ENCODE data around the gene PAQR5. TPM values are rescaled to one million over a fixed set of nuclear protein-coding genes. Genes with fewer than 3 reads are reported as not detected.

PAQR5 gene
- total RNA-seq, 1 experiment from 2014 or later, result 34.0 TPM

DNA sequence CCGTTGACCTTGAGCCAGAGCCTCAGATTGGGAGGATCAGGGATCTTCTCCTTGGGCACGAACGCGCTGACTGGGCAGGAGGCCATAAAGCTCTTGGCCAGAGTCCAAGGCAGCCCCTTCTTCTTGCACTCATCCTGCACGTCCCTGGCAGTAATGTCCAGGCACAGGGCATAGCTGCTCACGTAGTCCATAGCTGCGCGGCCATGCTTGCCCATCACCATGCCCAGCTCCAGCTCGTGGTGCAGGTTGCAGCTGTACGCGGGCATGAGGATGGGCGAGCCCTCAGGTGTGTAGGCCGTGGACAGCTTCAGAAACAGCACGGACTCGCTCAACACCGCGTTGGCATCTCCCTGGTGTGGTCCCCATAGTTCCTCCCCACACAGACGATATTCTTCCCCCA is 136.0 kb downstream of the PAQR5 start:
- Histone ChIP-seq H3K27ac (ENCODE audit: low read depth, low read length) (no peak overlapping the region), H3K4me2 (ENCODE audit: low read length) (no peak overlapping the region), H3K9me2 (ENCODE audit: insufficient read depth) (no peaks in the 10 kb centered on the region), H3K4me3 (replicated peaks in 1 of 2; ENCODE audit: low read depth in 1 of 2, low read length in 2 of 2) (no peak overlapping the region), H4K20me1 (ENCODE audit: insufficient read depth) (no peaks in the 10 kb centered on the region), H3K9ac (ENCODE audit: low read length) (no peak overlapping the region), H2AFZ (ENCODE audit: low read depth, low read length, poor library complexity, severe bottlenecking) (no peak overlapping the region), H3K36me3 (ENCODE audit: control insufficient read depth in 1 of 2, insufficient read depth in 2 of 2, low read length in 2 of 2) (peaks cover 64 to 71% of the 10 kb centered on the region in 2 experiments), H3K27me3 (ENCODE audit: insufficient read depth, low read length) (no peaks in the 10 kb centered on the region), H3K79me2 (ENCODE audit: insufficient read depth, low read length) (peaks cover 69% of the 10 kb centered on the region), H3K4me1 (ENCODE audit: control insufficient read depth in 1 of 2, insufficient read depth in 2 of 2, low read length in 2 of 2) (no peaks in the 10 kb centered on the region), H3K9me3 (ENCODE audit: control insufficient read depth in 1 of 2, insufficient read depth in 1 of 2, low read depth in 1 of 2, low read length in 2 of 2) (no peaks in the 10 kb centered on the region)
- RAD21 ChIA-PET (ENCODE audit: low non-redundant PET in 1 of 2, low total read pairs in 2 of 2, uncharacterized antibody in 2 of 2, unreplicated experiment in 2 of 2), result no interaction called here
- no peak for DNase-seq (ENCODE audit: low read depth, low spot score)
- POLR2A ChIA-PET, result no interaction called here
- BruUV-seq (replicated peaks), result no TSS peak
- no peak for TF ChIP-seq YY1 (IDR thresholded peaks at IDR 0.05; ENCODE audit: extremely low read depth, insufficient replicate concordance, low read depth, low read length)
- TF ChIP-seq, protein P1, sequence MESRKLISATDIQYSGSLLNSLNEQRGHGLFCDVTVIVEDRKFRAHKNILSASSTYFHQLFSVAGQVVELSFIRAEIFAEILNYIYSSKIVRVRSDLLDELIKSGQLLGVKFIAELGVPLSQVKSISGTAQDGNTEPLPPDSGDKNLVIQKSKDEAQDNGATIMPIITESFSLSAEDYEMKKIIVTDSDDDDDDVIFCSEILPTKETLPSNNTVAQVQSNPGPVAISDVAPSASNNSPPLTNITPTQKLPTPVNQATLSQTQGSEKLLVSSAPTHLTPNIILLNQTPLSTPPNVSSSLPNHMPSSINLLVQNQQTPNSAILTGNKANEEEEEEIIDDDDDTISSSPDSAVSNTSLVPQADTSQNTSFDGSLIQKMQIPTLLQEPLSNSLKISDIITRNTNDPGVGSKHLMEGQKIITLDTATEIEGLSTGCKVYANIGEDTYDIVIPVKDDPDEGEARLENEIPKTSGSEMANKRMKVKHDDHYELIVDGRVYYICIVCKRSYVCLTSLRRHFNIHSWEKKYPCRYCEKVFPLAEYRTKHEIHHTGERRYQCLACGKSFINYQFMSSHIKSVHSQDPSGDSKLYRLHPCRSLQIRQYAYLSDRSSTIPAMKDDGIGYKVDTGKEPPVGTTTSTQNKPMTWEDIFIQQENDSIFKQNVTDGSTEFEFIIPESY (IDR thresholded peaks at IDR 0.05; ENCODE audit: extremely low read depth, insufficient replicate concordance, low read length), result no peak
- intact Hi-C loops (cut with micrococcal nuclease), result no loop called here
- CTCF ChIA-PET, result no interaction called here
- ATAC-seq, result no peak

DNA sequence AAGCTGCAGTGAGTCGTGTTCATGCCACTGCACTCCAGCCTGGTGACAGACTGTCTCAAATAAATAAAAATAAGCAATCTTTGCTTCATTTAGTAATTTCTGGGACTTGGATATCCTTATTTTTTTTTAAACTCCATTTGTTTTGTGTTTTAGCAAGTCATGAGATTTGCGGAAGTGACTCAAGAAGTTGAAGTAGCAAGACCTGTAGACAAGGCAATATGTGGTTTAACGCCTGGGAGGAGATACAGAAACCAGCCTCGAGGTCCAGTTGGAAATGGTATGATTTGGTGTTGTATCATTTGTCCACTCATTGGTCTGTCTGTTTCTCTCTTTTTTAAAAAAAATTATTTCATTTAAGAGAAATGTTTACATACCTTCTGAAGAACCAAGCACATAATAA is 137.3 kb downstream of the PAQR5 start:
- Histone ChIP-seq H3K4me3 (replicated peaks in 1 of 2; ENCODE audit: low read depth in 1 of 2, low read length in 2 of 2) (no peak overlapping the region), H3K27ac (ENCODE audit: low read depth, low read length) (no peak overlapping the region), H4K20me1 (ENCODE audit: insufficient read depth) (no peaks in the 10 kb centered on the region), H3K9me3 (ENCODE audit: control insufficient read depth in 1 of 2, insufficient read depth in 1 of 2, low read depth in 1 of 2, low read length in 2 of 2) (no peaks in the 10 kb centered on the region), H3K4me2 (ENCODE audit: low read length) (no peak overlapping the region), H2AFZ (ENCODE audit: low read depth, low read length, poor library complexity, severe bottlenecking) (no peak overlapping the region), H3K27me3 (ENCODE audit: insufficient read depth, low read length) (no peaks in the 10 kb centered on the region), H3K36me3 (ENCODE audit: control insufficient read depth in 1 of 2, insufficient read depth in 2 of 2, low read length in 2 of 2) (peaks cover 71 to 74% of the 10 kb centered on the region in 2 experiments), H3K4me1 (ENCODE audit: control insufficient read depth in 1 of 2, insufficient read depth in 2 of 2, low read length in 2 of 2) (no peaks in the 10 kb centered on the region), H3K9ac (ENCODE audit: low read length) (no peak overlapping the region), H3K9me2 (ENCODE audit: insufficient read depth) (no peaks in the 10 kb centered on the region), H3K79me2 (ENCODE audit: insufficient read depth, low read length) (peaks cover 68% of the 10 kb centered on the region)
- intact Hi-C loops (cut with micrococcal nuclease), result no loop called here
- ChIA-PET POLR2A (interaction anchor here (1.6 kb wide), 1 partner anchor 17 kb away, joined by 10 read pairs; the partner anchor contains the start of gene RPLP1), RAD21 (ENCODE audit: low non-redundant PET in 1 of 2, low total read pairs in 2 of 2, uncharacterized antibody in 2 of 2, unreplicated experiment in 2 of 2) (no interaction called here), CTCF (no interaction called here)
- no peak for DNase-seq (ENCODE audit: low read depth, low spot score)
- ATAC-seq, result no peak
- no TSS peak for BruUV-seq (replicated peaks)
- TF ChIP-seq, protein P2, sequence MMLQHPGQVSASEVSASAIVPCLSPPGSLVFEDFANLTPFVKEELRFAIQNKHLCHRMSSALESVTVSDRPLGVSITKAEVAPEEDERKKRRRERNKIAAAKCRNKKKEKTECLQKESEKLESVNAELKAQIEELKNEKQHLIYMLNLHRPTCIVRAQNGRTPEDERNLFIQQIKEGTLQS (IDR thresholded peaks at IDR 0.05), result no peak
- no peak for TF ChIP-seq EZH2phosphoT487 (IDR thresholded peaks at IDR 0.05; ENCODE audit: borderline replicate concordance)
- TF ChIP-seq SP1 (IDR thresholded peaks at IDR 0.05; ENCODE audit: low read depth), result no peak
- TF ChIP-seq EZH2 (IDR thresholded peaks at IDR 0.05), result no peak
- TF ChIP-seq EGR1 (IDR thresholded peaks at IDR 0.05; ENCODE audit: low read depth), result no peak
- TF ChIP-seq JUND (IDR thresholded peaks at IDR 0.05), result no peak
- no peak for TF ChIP-seq SIN3A (IDR thresholded peaks at IDR 0.05; ENCODE audit: low read depth)
- no peak for TF ChIP-seq ELF1 (IDR thresholded peaks at IDR 0.05; ENCODE audit: borderline replicate concordance, low read depth)
- TF ChIP-seq FOSL1 (IDR thresholded peaks at IDR 0.05; ENCODE audit: low read depth), result no peak
- TF ChIP-seq REST (IDR thresholded peaks at IDR 0.05; ENCODE audit: low read depth), result no peak
- no peak for TF ChIP-seq ZNF274 (IDR thresholded peaks at IDR 0.05; ENCODE audit: low read depth, low read length)

Data from HCT116 (cell line).